Heart left ventricle (tissue), 16 donors: ENCODE data around the gene TSPAN31. TPM values are rescaled to one million over a fixed set of nuclear protein-coding genes. Genes with fewer than 3 reads are reported as not detected.

ENCODE experiments used
- ATAC-seq, 4 donors: fragments of 200-7000 bp; cut with Tn5 transposase; one replicate each; pipeline ENCODE4 v1.9.1; 2020 to 2022; ENCODE audit warnings: moderate library complexity in 4 of 4, mild to moderate bottlenecking in 3 of 4, moderate number of reproducible peaks in 1 of 4
- DNase-seq, 5 donors: peaks; one replicate each; pipeline ENCODE4 v3.0.0-alpha.2; 2020
- H3K27ac ChIP-seq, 12 donors: fragments of 200-600 bp; sonication (generic) in 4 of 12; one replicate each; pipeline versions ENCODE4 v1.5.0 to v1.8.0; 2016 to 2022; ENCODE audit warnings: mild to moderate bottlenecking in 2 of 12
- H3K27me3 ChIP-seq, 9 donors: fragments of 200-600 bp; sonication (generic) in 2 of 9; one replicate each; pipeline versions ENCODE4 v1.5.1 to v1.8.0; 2016 to 2022; ENCODE audit warnings: mild to moderate bottlenecking in 3 of 9
- H3K36me3 ChIP-seq, 9 donors: fragments of 200-600 bp; sonication (generic) in 2 of 9; one replicate each; pipeline versions ENCODE4 v1.5.0 to v1.8.0; 2018 to 2022; ENCODE audit warnings: mild to moderate bottlenecking in 2 of 9
- H3K4me1 ChIP-seq, 12 donors: fragments of 200-600 bp; sonication (generic) in 4 of 12; one replicate each; pipeline versions ENCODE4 v1.5.0 to v1.8.0; 2016 to 2022; ENCODE audit warnings: mild to moderate bottlenecking in 3 of 12
- H3K4me3 ChIP-seq, 12 donors: fragments of 200-600 bp; sonication (generic) in 4 of 12; one replicate each; pipeline versions ENCODE4 v1.5.0 to v1.8.0; 2017 to 2022; ENCODE audit warnings: mild to moderate bottlenecking in 9 of 12, moderate library complexity in 4 of 12
- H3K9me3 ChIP-seq, 12 donors: fragments of 200-600 bp; sonication (generic) in 4 of 12; one replicate each; pipeline versions ENCODE4 v1.5.0 to v1.8.0; 2016 to 2022; ENCODE audit warnings: mild to moderate bottlenecking in 1 of 12
- CTCF ChIP-seq, 12 donors: fragments of 200-600 bp; sonication (generic) in 4 of 12; IDR thresholded peaks; one replicate each; pipeline versions ENCODE4 v1.5.0 to v1.8.0; 2018 to 2022; ENCODE audit warnings: antibody characterized with exemption in 12 of 12, mild to moderate bottlenecking in 5 of 12
- POLR2A ChIP-seq, 2 donors: fragments of 450-650 bp; IDR thresholded peaks; one replicate each; pipeline ENCODE4 v1.6.1; 2017; ENCODE audit warnings: antibody characterized with exemption in 2 of 2, mild to moderate bottlenecking in 2 of 2, moderate library complexity in 2 of 2
- WGBS, 4 donors: extraction: QIAGEN DNeasy Blood & Tissue Kit in 2 of 4; methylation state at CpG; one replicate each; pipeline versions ENCODE4 v1.1.5 to v1.1.7; 2013 to 2018; 5-methylcytosine and 5-hydroxymethylcytosine counted together
- intact Hi-C, 10 donors: fragments of 100-400 bp; cut with DNase I; formaldehyde crosslinking; loops; one replicate each; pipeline versions ENCODE4 v1.11.1 to v1.14.2; 2022
- polyA plus RNA-seq, 2 donors: library from polyadenylated mRNA; stranded (reverse); fragments of 200-250 nt; gene quantifications; one replicate each; pipeline ENCODE4 v1.2.3, GENCODE V29; 2013
- total RNA-seq, 9 donors: library from RNA; depleted of rRNA in 2 of 9; stranded (reverse); fragments of >200 nt in 2 of 9; fragmentation: NEBNext Ultra II Directional in 3 of 9; extraction: Animal tissue kit (Norgen Biotek cat#: 25700) in 3 of 9; gene quantifications; one replicate each; pipeline versions ENCODE4 v1.1.0 to v1.2.4, GENCODE V29; 2016 to 2023
- donor health status: ischemic (EF 13 %, LVEDD 7.1; RV severe dilation, severe dysfunction).
- donor health status: healthy with polysubstance abuse.
- donor health status: DM: no; HTN: yes; CAD: no.
- donor health status: DM: no; HTN: no; CAD: no.
- donor health status: ischemic (EF 25% LVEDD 6.9; RV normal size, moderate dysfunction).
- donor health status: ischemic (EF 25% LVEDD 5.7; RV mildly dilated, moderate dysfunction).
- donor health status: healthy.
- donor health status: DM: yes; HTN: yes; CAD: no.
- donor health status: ischemic (EF 35%, LVEDD 5.7; RV mildly dilated, moderate dysfunction).
- donor health status: nonischemic (EF 11% LVEDD 7.7; RV severe dilation, severe dysfunction).
- donor health status: DM: yes; HTN: yes; CAD: no.
- donor health status: PGD.
- donor health status: ischemic (EF 29% LVEDD 5.4; RV normal size, mild dysfunction).
- donor health status: nonischemic (EF 23%, LVEDD 6.1; RV moderate dilation, normal function).

Gene TSPAN31
- total and polyA plus RNA-seq, 11 donors: 27.2 to 59.3 (median 31.4) TPM

DNA sequence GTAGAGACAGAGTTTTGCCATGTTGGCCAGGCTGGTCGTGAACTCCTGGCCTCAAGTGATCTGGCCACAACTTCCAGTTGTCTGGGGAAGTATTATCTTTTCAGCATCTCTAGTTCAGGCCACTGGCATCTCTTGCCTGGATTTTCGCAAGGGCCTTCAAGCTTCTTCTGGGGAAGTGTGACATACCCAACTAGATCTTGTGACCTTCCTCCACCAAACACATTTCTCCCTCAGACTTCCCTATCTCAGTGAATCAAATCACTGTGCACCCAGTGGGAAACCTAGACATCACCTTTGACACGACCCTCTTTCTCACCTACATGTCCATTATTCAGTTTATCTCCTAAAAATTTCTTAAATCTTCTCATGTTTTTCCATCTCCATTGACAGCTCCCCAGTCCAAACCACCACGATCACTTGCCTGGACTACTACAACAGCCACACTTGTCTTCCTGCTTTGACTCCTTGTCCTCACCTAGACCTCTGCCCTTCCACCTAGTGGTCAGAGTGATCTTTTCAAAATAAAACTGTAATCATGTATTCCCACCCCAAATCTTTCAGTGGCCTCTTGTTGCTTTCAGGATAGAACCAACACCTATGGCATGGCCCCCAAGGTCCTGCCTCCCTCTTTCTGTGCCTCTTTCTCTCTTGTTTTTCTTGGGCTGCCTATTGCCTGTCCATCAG, 30.9 kb downstream of the TSPAN31 start:
- intact Hi-C loops: no loop called here
- WGBS, 4 donors: 76 to 85% (median 83%) methylated on average over 4 of the region's 4 CpGs
- H3K4me1 ChIP-seq: peaks cover 0 to 27% (median 15%) of the 10 kb centered on the region in 12 donors
- no peaks in the 10 kb centered on the region for H3K27me3 ChIP-seq
- no peak overlapping the region for H3K4me3 ChIP-seq
- no peaks in the 10 kb centered on the region for H3K9me3 ChIP-seq
- peaks cover 0 to 23% (median 6%) of the 10 kb centered on the region in 9 donors for H3K36me3 ChIP-seq
- TF ChIP-seq CTCF (IDR thresholded peaks at IDR 0.05) (no peak), POLR2A (IDR thresholded peaks at IDR 0.05) (no peak)
- no peak overlapping the region for H3K27ac ChIP-seq
- ATAC-seq: no peak
- DNase-seq: no peak

- DNase-seq (no peak), ATAC-seq (no peak)
- H3K4me3 ChIP-seq: no peak overlapping the region
- intact Hi-C loops: no loop called here
- peaks cover 0 to 27% (median 11%) of the 10 kb centered on the region in 12 donors for H3K4me1 ChIP-seq
- peaks cover 0 to 26% (median 6%) of the 10 kb centered on the region in 9 donors for H3K36me3 ChIP-seq
- H3K27ac ChIP-seq: no peak overlapping the region
- H3K27me3 ChIP-seq: no peaks in the 10 kb centered on the region
- TF ChIP-seq CTCF (IDR thresholded peaks at IDR 0.05) (no peak), POLR2A (IDR thresholded peaks at IDR 0.05) (no peak)
- H3K9me3 ChIP-seq: no peaks in the 10 kb centered on the region
- 87 to 92% (median 89%) methylated on average over 2 of the region's 2 CpGs for whole genome bisulfite sequencing, 4 donors
Measured at GRCh38 chr12:57776247-57776587, 31.4 kb downstream of the TSPAN31 start.

DNA sequence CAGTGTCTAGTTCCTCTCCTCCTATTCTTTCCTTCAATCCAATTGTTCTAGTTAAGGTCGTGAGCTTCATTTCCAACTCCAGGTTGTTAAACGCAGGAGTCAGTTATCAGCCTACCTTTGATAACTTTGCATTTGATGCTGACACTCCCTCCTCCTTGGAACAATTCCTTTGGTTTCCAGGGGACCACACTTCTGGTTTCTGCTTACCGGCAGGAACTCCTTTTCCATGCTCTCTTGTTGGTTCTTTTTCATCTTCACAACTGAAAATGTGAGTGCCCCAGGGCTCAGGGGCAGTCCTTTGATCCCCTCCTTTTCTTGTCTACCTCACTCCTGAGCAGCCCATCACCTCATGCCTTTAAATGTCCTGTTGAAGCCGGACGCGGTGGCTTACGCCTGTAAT, 32.5 kb downstream of the TSPAN31 start:
- H3K27ac ChIP-seq: no peak overlapping the region
- H3K27me3 ChIP-seq: no peaks in the 10 kb centered on the region
- DNase-seq (no peak), ATAC-seq (no peak)
- H3K9me3 ChIP-seq: no peaks in the 10 kb centered on the region
- peaks cover 0 to 35% (median 8%) of the 10 kb centered on the region in 12 donors for H3K4me1 ChIP-seq
- WGBS, 4 donors: 88 to 93% (median 90%) methylated on average over 7 of the region's 7 CpGs
- H3K36me3 ChIP-seq: peaks cover 0 to 26% (median 6%) of the 10 kb centered on the region in 9 donors
- intact Hi-C loops: no loop called here
- H3K4me3 ChIP-seq: no peak overlapping the region
- TF ChIP-seq POLR2A (IDR thresholded peaks at IDR 0.05): no peak
- TF ChIP-seq CTCF (IDR thresholded peaks at IDR 0.05): no peak

GRCh38 chr12:57777911-57778310, 33.1 kb downstream of the TSPAN31 start:
- Histone ChIP-seq H3K36me3 (peaks cover 0 to 26% (median 6%) of the 10 kb centered on the region in 9 donors), H3K27me3 (no peaks in the 10 kb centered on the region), H3K4me1 (peaks cover 0 to 34% (median 8%) of the 10 kb centered on the region in 12 donors), H3K4me3 (no peak overlapping the region), H3K27ac (no peak overlapping the region), H3K9me3 (no peaks in the 10 kb centered on the region)
- WGBS, 4 donors: 92 to 98% (median 95%) methylated on average over 7 of the region's 7 CpGs
- ATAC-seq (no peak), DNase-seq (no peak)
- intact Hi-C loops: no loop called here
- no peak for TF ChIP-seq POLR2A (IDR thresholded peaks at IDR 0.05)
- no peak for TF ChIP-seq CTCF (IDR thresholded peaks at IDR 0.05)
